ENCODE results near the gene TNRC6B. TPM values are rescaled to one million over a fixed set of nuclear protein-coding genes. Genes with fewer than 3 reads are reported as not detected.

The TNRC6B gene
- total RNA-seq, 1 donor from 2014 or later = 26.7 TPM

GRCh38 chr22:40363059-40363458 lies 185.3 kb downstream of the TNRC6B start:
- Histone ChIP-seq H3K36me3 (ENCODE audit: control insufficient read depth, insufficient read depth, low read length) (peaks cover 1% of the 10 kb centered on the region), H3K4me3 (ENCODE audit: low read depth, low read length) (no peak overlapping the region), H3K27me3 (ENCODE audit: control insufficient read depth, insufficient read depth, low read length) (no peaks in the 10 kb centered on the region)
- no peak for DNase-seq (ENCODE audit: low read depth)
- no peak for TF ChIP-seq CTCF (IDR thresholded peaks at IDR 0.05; ENCODE audit: insufficient read depth, low read length, poor library complexity, severe bottlenecking)

DNA sequence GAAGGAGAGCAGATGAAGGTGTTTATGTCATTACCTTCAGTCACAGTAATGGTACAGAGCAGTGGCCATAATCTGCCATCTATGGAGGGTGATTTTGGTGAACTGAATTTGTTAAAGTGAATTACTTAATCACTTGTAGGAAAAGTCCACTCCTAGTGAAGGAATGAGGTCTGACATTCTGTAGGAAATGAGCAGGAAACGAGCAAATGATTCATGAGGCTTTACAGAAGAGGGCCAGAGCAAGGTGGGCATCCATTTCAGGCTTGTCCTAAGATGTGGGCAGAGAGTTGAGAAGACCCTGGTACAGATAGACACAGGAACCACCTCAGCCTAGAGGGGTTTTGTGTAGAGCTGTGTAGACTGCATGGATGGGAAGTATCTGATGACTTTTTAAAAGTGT lies 186.7 kb downstream of the TNRC6B start:
- H3K4me3 ChIP-seq (ENCODE audit: low read depth, low read length) = no peak overlapping the region

GRCh38 chr22:40366068-40366467 lies 188.3 kb downstream of the TNRC6B start:
- Histone ChIP-seq H3K27me3 (ENCODE audit: control insufficient read depth, insufficient read depth, low read length) (no peaks in the 10 kb centered on the region), H3K36me3 (ENCODE audit: control insufficient read depth, insufficient read depth, low read length) (no peaks in the 10 kb centered on the region), H3K4me3 (ENCODE audit: low read depth, low read length) (no peak overlapping the region)
- no peak for TF ChIP-seq CTCF (IDR thresholded peaks at IDR 0.05; ENCODE audit: insufficient read depth, low read length, poor library complexity, severe bottlenecking)
- no peak for DNase-seq (ENCODE audit: low read depth)

More for the DNA sequence above, 186.7 kb downstream of the TNRC6B start:
- TF ChIP-seq CTCF (IDR thresholded peaks at IDR 0.05; ENCODE audit: insufficient read depth, low read length, poor library complexity, severe bottlenecking) = no peak
- no peaks in the 10 kb centered on the region for H3K27me3 ChIP-seq (ENCODE audit: control insufficient read depth, insufficient read depth, low read length)
- DNase-seq (ENCODE audit: low read depth) = no peak
- H3K36me3 ChIP-seq (ENCODE audit: control insufficient read depth, insufficient read depth, low read length) = no peaks in the 10 kb centered on the region

DNA sequence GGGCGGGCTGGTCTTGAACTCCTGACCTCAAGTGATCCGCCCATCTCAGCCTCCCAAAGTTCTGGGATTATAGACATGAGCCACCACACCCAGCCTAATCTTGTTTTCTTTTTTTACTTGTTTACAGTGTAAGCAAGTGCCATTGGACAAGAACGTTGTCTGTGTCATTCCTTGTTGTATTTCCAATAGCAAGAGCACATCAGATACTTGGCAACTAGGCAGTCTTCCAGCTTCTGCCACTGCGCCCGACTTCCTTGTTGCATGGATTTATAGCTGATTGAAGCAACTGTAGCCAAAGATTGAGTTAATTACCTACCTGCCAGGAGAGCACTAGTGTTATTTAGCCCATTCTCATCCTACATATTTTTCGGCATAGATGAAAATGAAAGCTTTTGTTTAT lies 189.6 kb downstream of the TNRC6B start:
- Histone ChIP-seq H3K36me3 (ENCODE audit: control insufficient read depth, insufficient read depth, low read length) (no peaks in the 10 kb centered on the region), H3K4me3 (ENCODE audit: low read depth, low read length) (no peak overlapping the region), H3K27me3 (ENCODE audit: control insufficient read depth, insufficient read depth, low read length) (no peaks in the 10 kb centered on the region)
- no peak for TF ChIP-seq CTCF (IDR thresholded peaks at IDR 0.05; ENCODE audit: insufficient read depth, low read length, poor library complexity, severe bottlenecking)
- no peak for DNase-seq (ENCODE audit: low read depth)

GRCh38 chr22:40368016-40368415 lies 190.3 kb downstream of the TNRC6B start:
- no peak for DNase-seq (ENCODE audit: low read depth)
- Histone ChIP-seq H3K4me3 (ENCODE audit: low read depth, low read length) (no peak overlapping the region), H3K27me3 (ENCODE audit: control insufficient read depth, insufficient read depth, low read length) (no peaks in the 10 kb centered on the region), H3K36me3 (ENCODE audit: control insufficient read depth, insufficient read depth, low read length) (no peaks in the 10 kb centered on the region)
- no peak for TF ChIP-seq CTCF (IDR thresholded peaks at IDR 0.05; ENCODE audit: insufficient read depth, low read length, poor library complexity, severe bottlenecking)

- Histone ChIP-seq H3K27me3 (ENCODE audit: control insufficient read depth, insufficient read depth, low read length) (no peaks in the 10 kb centered on the region), H3K36me3 (ENCODE audit: control insufficient read depth, insufficient read depth, low read length) (no peaks in the 10 kb centered on the region), H3K4me3 (ENCODE audit: low read depth, low read length) (no peak overlapping the region)
- DNase-seq (ENCODE audit: low read depth) = no peak
- TF ChIP-seq CTCF (IDR thresholded peaks at IDR 0.05; ENCODE audit: insufficient read depth, low read length, poor library complexity, severe bottlenecking) = no peak
Observed at GRCh38 chr22:40368836-40369235, 191.1 kb downstream of the TNRC6B start.
